CD14-positive monocyte (primary cell): Measurements from ENCODE around the gene AURKB. TPM values are rescaled to one million over a fixed set of nuclear protein-coding genes. Genes with fewer than 3 reads are reported as not detected.
"Not testable (repeated sequence)": the region's sequence is repeated elsewhere in the genome, so short reads cannot be mapped to it uniquely, and the experiment has no call there.

Experiments
- DNase-seq, 3 donors: peaks; one replicate each; pipeline ENCODE4 v3.0.0-alpha.2; 2011 to 2022
- H2AFZ ChIP-seq: 2 replicates; pipeline ENCODE4 v1.6.0; 2012; ENCODE audit warnings: mild to moderate bottlenecking, low read depth, low read length, inconsistent platforms; ENCODE audit not compliant: insufficient read depth, poor library complexity, severe bottlenecking
- H3K27ac ChIP-seq, 2 donors: 1 replicate in 1 of 2; 2 replicates in 1 of 2; pipeline ENCODE4 v1.5.1; 2012 to 2013; ENCODE audit warnings: low read length in 2 of 2, control low read depth in 1 of 2, inconsistent platforms in 1 of 2, low read depth in 1 of 2, mild to moderate bottlenecking in 1 of 2
- H3K27me3 ChIP-seq, 2 donors: one replicate each; pipeline versions ENCODE4 v1.6.0 to v1.6.1; 2011 to 2013; ENCODE audit warnings: low read length in 2 of 2; ENCODE audit not compliant: control insufficient read depth in 2 of 2, insufficient read depth in 2 of 2
- H3K36me3 ChIP-seq, 2 donors: replicated peaks in 1 of 2; 1 replicate in 1 of 2; 2 replicates in 1 of 2; pipeline versions ENCODE4 v1.5.1 to v1.6.1; 2012 to 2013; ENCODE audit warnings: low read length in 2 of 2, control low read depth in 1 of 2, inconsistent platforms in 1 of 2, mild to moderate bottlenecking in 1 of 2; ENCODE audit not compliant: insufficient read depth in 2 of 2, control insufficient read depth in 1 of 2
- H3K4me1 ChIP-seq, 2 donors: 1 replicate in 1 of 2; 2 replicates in 1 of 2; pipeline versions ENCODE4 v1.5.1 to v1.6.1; 2012 to 2013; ENCODE audit warnings: low read length in 2 of 2, control low read depth in 1 of 2, inconsistent platforms in 1 of 2, mild to moderate bottlenecking in 1 of 2, moderate library complexity in 1 of 2; ENCODE audit not compliant: insufficient read depth in 2 of 2, control insufficient read depth in 1 of 2
- H3K4me2 ChIP-seq: replicated peaks from 2 replicates; pipeline ENCODE3; 2012; ENCODE audit warnings: low read length, moderate library complexity, mild to moderate bottlenecking; ENCODE audit not compliant: poor library complexity, severe bottlenecking; ENCODE audit errors: extremely low read depth
- H3K4me3 ChIP-seq, 3 experiments: fragments of 200-600 bp in 1 of 3; sonication (generic) in 1 of 3; replicated peaks in 1 of 3; 1 replicate in 2 of 3; 2 replicates in 1 of 3; pipeline ENCODE4 v1.5.1; 2011 to 2013; ENCODE audit warnings: low read length in 3 of 3, mild to moderate bottlenecking in 3 of 3, control low read depth in 2 of 3, low read depth in 2 of 3, inconsistent platforms in 1 of 3, moderate library complexity in 1 of 3
- H3K79me2 ChIP-seq: 2 replicates; pipeline ENCODE4 v1.6.0; 2012; ENCODE audit warnings: mild to moderate bottlenecking, control low read depth, inconsistent platforms, low read length, moderate library complexity; ENCODE audit not compliant: insufficient read depth
- H3K9ac ChIP-seq: 2 replicates; pipeline ENCODE4 v1.6.0; 2017; ENCODE audit warnings: low read length, mild to moderate bottlenecking; ENCODE audit not compliant: insufficient read depth, poor library complexity, severe bottlenecking
- H3K9me3 ChIP-seq, 2 donors: replicated peaks in 1 of 2; 1 replicate in 1 of 2; 2 replicates in 1 of 2; pipeline versions ENCODE4 v1.5.1 to v1.6.1; 2012 to 2013; ENCODE audit warnings: low read length in 2 of 2, control low read depth in 1 of 2; ENCODE audit not compliant: control insufficient read depth in 1 of 2, insufficient read depth in 1 of 2
- H4K20me1 ChIP-seq: 2 replicates; pipeline ENCODE4 v1.6.0; 2012; ENCODE audit warnings: mild to moderate bottlenecking, low read length, control low read depth, moderate library complexity; ENCODE audit not compliant: insufficient read depth
- H3K27ac Mint-ChIP-seq, 7 donors: one replicate each; pipeline ENCODE4 v1.8.0; 2020; ENCODE audit warnings: mild to moderate bottlenecking in 7 of 7, mixed read lengths in 7 of 7, moderate library complexity in 6 of 7, inconsistent platforms in 2 of 7
- H3K27me3 Mint-ChIP-seq, 3 donors: one replicate each; pipeline ENCODE4 v1.8.0; 2021 to 2022; ENCODE audit warnings: low read depth in 3 of 3, mild to moderate bottlenecking in 3 of 3, mixed read lengths in 3 of 3, moderate library complexity in 3 of 3, inconsistent platforms in 1 of 3
- H3K36me3 Mint-ChIP-seq, 2 donors: one replicate each; pipeline ENCODE4 v1.8.0; 2020; ENCODE audit warnings: mixed read lengths in 2 of 2, inconsistent platforms in 1 of 2, mild to moderate bottlenecking in 1 of 2
- H3K4me1 Mint-ChIP-seq: one replicate; pipeline ENCODE4 v1.8.0; 2020; ENCODE audit warnings: mild to moderate bottlenecking, mixed read lengths
- H3K4me3 Mint-ChIP-seq, 2 donors: one replicate each; pipeline ENCODE4 v1.8.0; 2020; ENCODE audit warnings: mild to moderate bottlenecking in 2 of 2, mixed read lengths in 2 of 2, moderate library complexity in 1 of 2
- H3K9me3 Mint-ChIP-seq, 7 donors: one replicate each; pipeline ENCODE4 v1.8.0; 2020 to 2022; ENCODE audit warnings: mixed read lengths in 7 of 7, mild to moderate bottlenecking in 6 of 7, moderate library complexity in 6 of 7, inconsistent platforms in 2 of 7
- CTCF ChIP-seq: fragments of 200-600 bp; IDR thresholded peaks from one replicate; pipeline ENCODE4 v1.8.0; 2022; ENCODE audit warnings: antibody characterized with exemption, mild to moderate bottlenecking
- WGBS: methylation state at CpG from one replicate; pipeline ENCODE4 v1.1.5; 2013; ENCODE audit warnings: missing lambda C conversion rate; ENCODE audit not compliant: insufficient coverage; 5-methylcytosine and 5-hydroxymethylcytosine counted together
- intact Hi-C, 2 donors: fragments of 100-400 bp; cut with micrococcal nuclease; formaldehyde crosslinking; loops; one replicate each; pipeline versions ENCODE4 v1.15.0 to v1.15.1; 2023
- polyA plus RNA-seq, 3 donors: library from polyadenylated mRNA; depleted of rRNA in 1 of 3; unstranded in 2 of 3; stranded (reverse) in 1 of 3; fragments of 300-500 nt in 2 of 3; fragments of >200 nt in 1 of 3; fragmentation: Illumina TruSeq in 2 of 3; gene quantifications; 1 replicate in 2 of 3; 2 replicates in 1 of 3; pipeline ENCODE4 v1.2.3, GENCODE V29; 2012 to 2021

AURKB gene
- polyA plus RNA-seq, 3 donors = 0.38 to 4.2 (median 0.79) TPM

DNA sequence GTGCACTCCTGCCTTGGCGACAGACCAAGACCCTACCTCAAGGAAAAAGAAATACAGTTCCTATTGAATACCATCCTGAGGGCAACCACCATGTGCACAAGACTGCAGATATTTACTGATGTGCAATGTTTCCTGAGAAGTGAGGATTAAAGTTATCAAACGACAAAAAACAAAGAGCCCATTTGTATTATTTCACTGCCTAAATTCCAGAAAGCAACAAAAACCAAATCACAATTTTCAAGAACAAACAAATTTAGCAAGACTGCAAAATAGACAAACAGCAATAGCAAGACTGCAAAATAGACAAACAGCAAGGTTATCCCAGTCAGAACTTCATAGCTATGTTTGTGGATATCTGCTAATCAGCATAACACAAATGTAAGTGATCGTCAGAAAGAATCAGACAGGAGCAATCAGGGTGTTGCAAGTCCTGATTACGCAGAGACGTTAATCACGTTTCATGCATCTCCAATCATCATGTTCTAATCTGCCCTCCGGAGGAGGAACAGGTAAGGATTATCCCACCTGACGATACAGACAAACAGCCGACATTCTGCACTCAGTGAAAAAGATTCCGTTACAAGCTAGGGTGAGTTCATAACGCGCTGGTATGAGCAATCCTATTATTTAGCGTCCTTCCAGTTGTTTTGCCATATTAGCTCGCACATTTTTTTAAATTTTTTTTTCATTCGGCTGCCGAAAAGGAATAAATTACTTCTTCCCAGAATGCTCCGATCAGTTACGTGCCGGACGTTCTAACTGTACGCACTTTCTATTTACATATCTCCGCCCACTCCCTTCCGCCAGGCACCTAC is 37.1 kb downstream of the AURKB start:
- peak; percentile 92 to 95 (median 93) for DNase-seq
- peak overlapping the region; percentile 18 to 70 (median 39) for H3K4me3 ChIP-seq
- H3K27me3 ChIP-seq = no peaks in the 10 kb centered on the region
- Mint-ChIP-seq H3K4me1 (peaks cover 41% of the 10 kb centered on the region), H3K4me3 (peak overlapping the region; percentile 41 to 86), H3K27me3 (no peaks in the 10 kb centered on the region), H3K27ac (peak overlapping the region; percentile 98 to 100 (median 99)), H3K9me3 (no peaks in the 10 kb centered on the region), H3K36me3 (no peaks in the 10 kb centered on the region)
- H3K79me2 ChIP-seq = peaks cover 19% of the 10 kb centered on the region
- no peaks in the 10 kb centered on the region for H4K20me1 ChIP-seq
- H3K4me1 ChIP-seq = peaks cover 31 to 48% of the 10 kb centered on the region in 2 donors
- intact Hi-C loops = loop anchor here in 1 of 2 donors (5.0 kb wide), 1 partner anchor 36 kb away; no protein-coding TSS in a partner anchor
- peak overlapping the region; percentile 65 to 98 for H3K27ac ChIP-seq
- no peaks in the 10 kb centered on the region for H3K9me3 ChIP-seq
- no peak for TF ChIP-seq CTCF
- no peaks in the 10 kb centered on the region for H3K36me3 ChIP-seq
- peak overlapping the region; percentile 75 for H3K4me2 ChIP-seq
- H2AFZ ChIP-seq = peak overlapping the region; percentile 58
- H3K9ac ChIP-seq = peak overlapping the region; percentile 81
- WGBS = under 1% methylated on average over 21 of the region's 23 CpGs

DNA sequence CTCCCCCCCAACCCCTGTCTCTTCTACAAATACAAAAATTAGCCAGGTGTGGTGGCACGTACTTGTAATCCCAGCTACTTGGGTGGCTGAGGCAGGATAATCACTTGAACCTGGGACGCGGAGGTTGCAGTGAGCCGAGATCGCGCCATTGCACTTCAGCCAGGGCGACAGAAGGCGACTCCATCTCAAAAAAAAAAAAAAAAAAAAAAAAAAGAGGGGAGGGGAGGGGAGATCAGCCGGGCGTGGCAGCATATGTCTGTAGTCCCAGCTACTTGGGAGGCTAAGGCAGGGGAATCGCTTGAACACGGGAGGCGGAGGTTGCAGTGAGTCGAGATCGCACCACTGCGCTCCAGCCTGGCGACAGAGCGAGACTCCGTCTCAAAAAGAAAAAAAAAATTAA is 40.2 kb downstream of the AURKB start:
- peaks cover 24% of the 10 kb centered on the region for H3K4me1 Mint-ChIP-seq
- 100% methylated on average over 1 of the region's 19 CpGs for WGBS

More for the DNA sequence above, 40.2 kb downstream of the AURKB start:
- not testable (repeated sequence) for H4K20me1 ChIP-seq, H3K9me3 Mint-ChIP-seq, H3K27me3 Mint-ChIP-seq, H3K36me3 Mint-ChIP-seq, H3K4me2 ChIP-seq, H3K4me3 ChIP-seq, H3K27ac ChIP-seq, H3K9me3 ChIP-seq, H3K27me3 ChIP-seq, H3K36me3 ChIP-seq, DNase-seq, H3K9ac ChIP-seq, H3K27ac Mint-ChIP-seq, H3K4me3 Mint-ChIP-seq, H2AFZ ChIP-seq
- intact Hi-C loops = loop anchor here in 1 of 2 donors (5.0 kb wide), 1 partner anchor 33 kb away; no protein-coding TSS in a partner anchor
- peaks cover 15 to 30% of the 10 kb centered on the region in 2 donors for H3K4me1 ChIP-seq
- H3K79me2 ChIP-seq = peaks cover 10% of the 10 kb centered on the region
